Mesendoderm (in vitro differentiated cells): ENCODE results near the gene MIA2.
"Not testable (repeated sequence)": the region's sequence is repeated elsewhere in the genome, so short reads cannot be mapped to it uniquely, and the experiment has no call there.

Experiments
- DNase-seq: peaks from one replicate; pipeline ENCODE4 v3.0.0; 2013
- H2AK5ac ChIP-seq: 2 replicates; pipeline ENCODE4 v1.6.1; 2013; ENCODE audit warnings: low read length, inconsistent platforms
- H2BK120ac ChIP-seq: 2 replicates; pipeline ENCODE4 v1.6.1; 2013; ENCODE audit warnings: low read depth, mild to moderate bottlenecking, low read length, moderate library complexity, mixed read lengths
- H2BK15ac ChIP-seq: replicated peaks from 2 replicates; pipeline ENCODE4 v1.6.1; 2013; ENCODE audit warnings: low read depth, mild to moderate bottlenecking, moderate library complexity
- H2BK5ac ChIP-seq: 2 replicates; pipeline ENCODE4 v1.6.1; 2013; ENCODE audit warnings: low read length, inconsistent platforms
- H3K18ac ChIP-seq: 2 replicates; pipeline ENCODE4 v1.6.1; 2013; ENCODE audit warnings: mild to moderate bottlenecking, low read length, mixed read lengths
- H3K23ac ChIP-seq: one replicate; pipeline ENCODE4 v1.6.1; 2013; ENCODE audit warnings: low read length
- H3K27ac ChIP-seq: 2 replicates; pipeline ENCODE4 v1.5.1; 2013; ENCODE audit warnings: low read depth, mild to moderate bottlenecking, inconsistent platforms, low read length, moderate library complexity
- H3K27me3 ChIP-seq: 2 replicates; pipeline ENCODE4 v1.6.1; 2013; ENCODE audit warnings: low read length, control low read depth, mild to moderate bottlenecking, inconsistent platforms; ENCODE audit not compliant: insufficient read depth, poor library complexity
- H3K36me3 ChIP-seq: 2 replicates; pipeline ENCODE4 v1.6.1; 2013; ENCODE audit warnings: low read length, inconsistent platforms; ENCODE audit not compliant: control insufficient read depth, insufficient read depth
- H3K4ac ChIP-seq: one replicate; pipeline ENCODE4 v1.6.1; 2013; ENCODE audit warnings: low read depth, mild to moderate bottlenecking, low read length, moderate library complexity
- H3K4me1 ChIP-seq: 2 replicates; pipeline ENCODE4 v1.6.1; 2013; ENCODE audit warnings: low read depth, low read length, inconsistent platforms; ENCODE audit not compliant: control insufficient read depth
- H3K4me2 ChIP-seq: 2 replicates; pipeline ENCODE4 v1.6.1; 2013; ENCODE audit warnings: low read length
- H3K4me3 ChIP-seq: 2 replicates; pipeline ENCODE4 v1.5.1; 2013; ENCODE audit warnings: mild to moderate bottlenecking, low read length
- H3K56ac ChIP-seq: one replicate; pipeline ENCODE4 v1.6.1; 2013; ENCODE audit warnings: low read length
- H3K79me1 ChIP-seq: 2 replicates; pipeline ENCODE4 v1.6.1; 2013; ENCODE audit warnings: low read length, inconsistent platforms
- H3K79me2 ChIP-seq: 2 replicates; pipeline ENCODE4 v1.6.1; 2013; ENCODE audit warnings: mild to moderate bottlenecking, low read length; ENCODE audit not compliant: control insufficient read depth, insufficient read depth
- H3K9ac ChIP-seq: 2 replicates; pipeline ENCODE4 v1.6.1; 2013; ENCODE audit warnings: low read length, inconsistent platforms
- H4K5ac ChIP-seq: one replicate; pipeline ENCODE4 v1.6.1; 2013; ENCODE audit warnings: low read length
- H4K8ac ChIP-seq: one replicate; pipeline ENCODE4 v1.6.1; 2013; ENCODE audit warnings: low read depth, mild to moderate bottlenecking, control low read depth, low read length, moderate library complexity
- whole genome bisulfite sequencing: extraction: QIAGEN DNeasy Blood & Tissue Kit; methylation state at CpG from one replicate; pipeline ENCODE4 v1.1.7; 2013; ENCODE audit warnings: low lambda C conversion rate, missing lambda C conversion rate; ENCODE audit not compliant: insufficient coverage; ENCODE audit errors: extremely low coverage; 5-methylcytosine and 5-hydroxymethylcytosine counted together

Gene MIA2

DNA sequence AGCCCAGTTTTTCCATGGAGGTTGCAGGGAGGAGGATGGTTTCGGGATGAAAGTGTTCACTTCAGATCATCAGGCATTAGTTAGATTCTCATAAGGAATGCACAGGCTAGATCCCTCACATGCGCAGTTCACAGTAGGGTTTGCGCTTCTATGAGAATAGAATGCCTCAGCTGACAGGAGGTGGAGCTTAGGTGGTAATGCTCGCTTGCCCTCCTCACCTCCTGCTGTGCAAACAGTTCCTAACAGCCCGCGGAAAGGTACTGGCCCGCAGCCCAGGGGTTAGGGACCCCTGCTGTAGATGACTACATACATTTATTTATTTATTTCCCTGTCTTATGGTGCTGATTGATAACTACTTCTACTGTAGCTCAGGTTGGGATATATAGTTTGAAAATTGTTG lies 105.3 kb downstream of the MIA2 start:
- no peak overlapping the region for H3K4me2 ChIP-seq
- WGBS: no CpG with 5 or more reads among the region's 7 CpGs
- DNase-seq: peak; percentile 74

DNA sequence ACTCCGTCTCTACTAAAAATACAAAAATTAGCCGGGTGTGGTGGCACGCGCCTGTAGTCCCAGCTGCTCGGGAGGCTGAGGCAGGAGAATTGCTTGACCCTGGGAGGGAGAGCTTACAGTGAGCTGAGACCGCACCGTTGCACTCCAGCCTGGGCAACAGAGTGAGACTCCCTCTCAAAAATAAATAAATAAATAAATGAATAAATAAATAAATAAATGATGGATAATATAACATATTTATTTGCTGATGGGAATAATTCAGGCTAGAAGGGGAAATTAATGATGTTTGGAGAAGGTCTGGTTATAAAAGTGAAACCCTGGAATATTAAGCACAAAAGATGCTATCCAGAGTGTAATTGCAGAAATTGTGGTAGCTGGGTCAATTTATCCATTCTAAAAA lies 107.4 kb downstream of the MIA2 start:
- H3K4me3 ChIP-seq, H3K4ac ChIP-seq, H3K4me2 ChIP-seq, H4K5ac ChIP-seq, H4K8ac ChIP-seq, DNase-seq, H3K79me1 ChIP-seq, H2BK5ac ChIP-seq, H3K18ac ChIP-seq, H3K36me3 ChIP-seq, H3K27me3 ChIP-seq, H2BK120ac ChIP-seq, H2AK5ac ChIP-seq, H3K4me1 ChIP-seq, H3K9ac ChIP-seq, H3K56ac ChIP-seq, H3K27ac ChIP-seq, H2BK15ac ChIP-seq, H3K23ac ChIP-seq, H3K79me2 ChIP-seq: not testable (repeated sequence)
- no CpG with 5 or more reads among the region's 7 CpGs for WGBS

More for the DNA sequence above, 105.3 kb downstream of the MIA2 start:
- Histone ChIP-seq H2BK120ac (no peak overlapping the region), H3K9ac (no peak overlapping the region), H3K27ac (no peak overlapping the region), H2BK5ac (no peak overlapping the region), H3K56ac (no peak overlapping the region), H3K36me3 (no peaks in the 10 kb centered on the region), H3K4ac (no peak overlapping the region), H2AK5ac (no peak overlapping the region), H3K23ac (no peak overlapping the region), H3K27me3 (no peaks in the 10 kb centered on the region), H3K79me1 (no peaks in the 10 kb centered on the region), H3K79me2 (no peaks in the 10 kb centered on the region), H3K18ac (no peak overlapping the region), H4K5ac (no peak overlapping the region), H3K4me3 (no peak overlapping the region), H2BK15ac (no peak overlapping the region), H3K4me1 (no peaks in the 10 kb centered on the region), H4K8ac (no peak overlapping the region)

DNA sequence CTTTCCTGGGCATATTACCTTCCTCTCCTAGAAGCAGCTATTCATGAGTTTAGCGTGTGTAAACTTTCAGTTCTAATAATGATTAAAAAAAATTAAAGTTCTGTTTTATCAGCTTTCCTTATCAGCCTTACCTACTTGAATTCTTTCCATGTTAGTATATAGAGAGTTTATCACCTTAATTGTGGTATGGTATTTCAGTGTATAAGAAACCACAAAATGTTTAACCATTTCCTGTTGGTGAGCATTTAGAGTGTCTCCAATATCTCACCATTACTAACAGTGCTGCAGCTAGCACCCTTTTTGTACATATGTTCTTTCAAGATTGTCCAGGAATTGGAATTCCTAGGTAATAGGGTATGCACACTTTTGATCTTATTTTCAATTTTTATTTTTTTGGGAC lies 109.1 kb downstream of the MIA2 start:
- no peak overlapping the region for H4K8ac ChIP-seq
- no peaks in the 10 kb centered on the region for H3K36me3 ChIP-seq
- H4K5ac ChIP-seq: no peak overlapping the region
- H3K4me3 ChIP-seq: no peak overlapping the region
- no peak for DNase-seq
- H3K4me2 ChIP-seq: no peak overlapping the region
- H3K18ac ChIP-seq: no peak overlapping the region
- no peak overlapping the region for H3K9ac ChIP-seq
- no peak overlapping the region for H2AK5ac ChIP-seq
- H3K56ac ChIP-seq: no peak overlapping the region
- no peak overlapping the region for H3K4ac ChIP-seq
- H3K79me2 ChIP-seq: no peaks in the 10 kb centered on the region
- no peak overlapping the region for H2BK120ac ChIP-seq
- H3K27me3 ChIP-seq: no peaks in the 10 kb centered on the region
- H3K27ac ChIP-seq: no peak overlapping the region
- WGBS: no CpG with 5 or more reads among the region's 1 CpG
- no peak overlapping the region for H2BK15ac ChIP-seq
- no peak overlapping the region for H2BK5ac ChIP-seq
- H3K79me1 ChIP-seq: no peaks in the 10 kb centered on the region
- no peak overlapping the region for H3K23ac ChIP-seq
- H3K4me1 ChIP-seq: no peaks in the 10 kb centered on the region

DNA sequence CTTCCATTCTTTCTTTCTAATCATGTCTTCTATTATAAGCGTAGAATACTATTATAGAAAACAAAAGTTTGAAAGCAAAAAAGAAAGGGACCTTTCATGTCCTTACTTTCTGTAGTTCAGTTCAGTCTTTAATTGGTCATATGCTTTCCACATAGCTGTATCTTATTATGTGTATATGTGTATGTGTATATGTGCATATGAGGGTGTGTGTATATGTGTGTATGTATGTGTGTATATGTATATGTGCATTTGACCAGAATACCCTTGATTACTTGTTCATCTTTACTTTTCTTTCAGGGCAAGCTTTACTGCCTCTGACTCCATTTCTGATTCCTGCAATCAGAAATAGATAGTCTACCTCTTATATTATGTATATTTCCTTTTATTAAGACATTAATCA lies 109.9 kb downstream of the MIA2 start:
- DNase-seq: no peak
- Histone ChIP-seq H2AK5ac (no peak overlapping the region), H3K79me1 (no peaks in the 10 kb centered on the region), H4K8ac (no peak overlapping the region), H4K5ac (no peak overlapping the region), H3K9ac (no peak overlapping the region), H3K27ac (no peak overlapping the region), H2BK5ac (no peak overlapping the region), H3K4me1 (no peaks in the 10 kb centered on the region), H2BK15ac (no peak overlapping the region), H3K27me3 (no peaks in the 10 kb centered on the region), H3K23ac (no peak overlapping the region), H3K79me2 (no peaks in the 10 kb centered on the region), H3K4ac (no peak overlapping the region), H2BK120ac (no peak overlapping the region), H3K4me3 (no peak overlapping the region), H3K4me2 (no peak overlapping the region), H3K36me3 (no peaks in the 10 kb centered on the region), H3K56ac (no peak overlapping the region), H3K18ac (no peak overlapping the region)
- WGBS: 100% methylated on average over 1 of the region's 1 CpG

DNA sequence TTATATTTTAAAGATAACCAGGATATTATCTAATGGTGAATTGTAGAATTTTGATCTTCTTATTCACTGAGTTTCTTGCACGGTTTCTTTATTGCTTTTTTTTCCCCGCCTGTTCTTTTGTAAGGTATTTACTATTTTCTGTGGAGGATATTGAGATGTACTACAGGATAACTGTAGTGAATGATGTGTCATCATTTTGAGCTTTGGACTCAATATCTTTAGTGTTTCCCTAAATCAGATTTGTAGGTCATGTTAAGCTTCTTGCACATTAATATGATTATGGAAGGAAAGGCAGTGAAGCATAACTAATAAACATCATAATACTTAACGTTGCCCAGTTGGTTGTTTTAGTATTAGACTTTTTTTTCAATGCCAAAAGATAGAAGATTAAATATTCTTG lies 117.2 kb downstream of the MIA2 start:
- Histone ChIP-seq H2AK5ac (no peak overlapping the region), H2BK15ac (no peak overlapping the region), H3K4me1 (no peaks in the 10 kb centered on the region)

DNA sequence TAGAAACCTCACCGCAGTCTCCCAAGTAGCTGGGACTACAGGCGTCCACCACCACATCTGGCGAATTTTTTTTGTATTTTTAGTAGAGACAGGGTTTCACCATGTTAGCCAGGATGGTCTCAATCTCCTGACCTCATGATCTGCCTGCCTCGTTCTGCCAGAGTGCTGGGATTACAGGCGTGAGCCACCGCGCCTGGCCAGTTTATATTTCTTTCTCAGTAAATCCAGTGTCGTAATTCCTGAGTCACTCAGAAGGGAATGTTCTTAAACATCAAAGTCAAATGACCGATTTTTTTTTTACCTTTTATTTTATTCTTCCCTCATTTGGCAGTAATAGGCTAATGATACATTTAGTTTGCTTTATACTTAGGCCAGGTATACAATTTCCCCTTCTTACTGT lies 118.0 kb downstream of the MIA2 start:
- H2BK15ac ChIP-seq: no peak overlapping the region
- no peak overlapping the region for H4K8ac ChIP-seq
- H3K56ac ChIP-seq: no peak overlapping the region
- no peak overlapping the region for H2BK120ac ChIP-seq
- no peaks in the 10 kb centered on the region for H3K36me3 ChIP-seq
- no peaks in the 10 kb centered on the region for H3K27me3 ChIP-seq
- H3K18ac ChIP-seq: no peak overlapping the region
- H3K4me3 ChIP-seq: no peak overlapping the region
- no peak overlapping the region for H3K23ac ChIP-seq
- DNase-seq: no peak
- no peaks in the 10 kb centered on the region for H3K4me1 ChIP-seq
- H3K79me1 ChIP-seq: no peaks in the 10 kb centered on the region
- H4K5ac ChIP-seq: no peak overlapping the region
- H3K9ac ChIP-seq: no peak overlapping the region
- H3K79me2 ChIP-seq: no peaks in the 10 kb centered on the region
- no peak overlapping the region for H2AK5ac ChIP-seq
- H3K27ac ChIP-seq: no peak overlapping the region
- no peak overlapping the region for H3K4ac ChIP-seq
- H2BK5ac ChIP-seq: no peak overlapping the region
- WGBS: no CpG with 5 or more reads among the region's 9 CpGs
- no peak overlapping the region for H3K4me2 ChIP-seq

More for the DNA sequence above, 117.2 kb downstream of the MIA2 start:
- no peak for DNase-seq
- Histone ChIP-seq H3K9ac (no peak overlapping the region), H3K4me3 (no peak overlapping the region), H3K23ac (no peak overlapping the region), H3K18ac (no peak overlapping the region), H4K5ac (no peak overlapping the region), H2BK120ac (no peak overlapping the region), H3K79me1 (no peaks in the 10 kb centered on the region), H3K27me3 (no peaks in the 10 kb centered on the region), H3K4me2 (no peak overlapping the region), H2BK5ac (no peak overlapping the region), H3K4ac (no peak overlapping the region), H3K27ac (no peak overlapping the region), H4K8ac (no peak overlapping the region), H3K79me2 (no peaks in the 10 kb centered on the region), H3K36me3 (no peaks in the 10 kb centered on the region), H3K56ac (no peak overlapping the region)
- no CpG with 5 or more reads among the region's 3 CpGs for WGBS
